HCT116 (cell line): ENCODE measurements around the gene HMG20A.

Experiments used
- EGR1 ChIP-seq: IDR thresholded peaks from 2 replicates; pipeline ENCODE4 v1.6.1; 2012; ENCODE audit warnings: low read depth
- ELF1 ChIP-seq: IDR thresholded peaks from 2 replicates; pipeline ENCODE4 v1.6.1; 2012; ENCODE audit warnings: low read depth, borderline replicate concordance
- EZH2 ChIP-seq: fragments of 200-600 bp; sonication (generic); IDR thresholded peaks from 2 replicates; pipeline ENCODE4 v1.6.1; 2017; ENCODE audit warnings: antibody characterized with exemption, mixed run types
- EZH2phosphoT487 ChIP-seq: fragments of 200-600 bp; IDR thresholded peaks from 2 replicates; pipeline ENCODE4 v1.6.1; 2018; ENCODE audit warnings: antibody characterized with exemption, borderline replicate concordance
- FOSL1 ChIP-seq: IDR thresholded peaks from 2 replicates; pipeline ENCODE4 v1.6.1; 2012; ENCODE audit warnings: low read depth
- POLR2A ChIP-seq: IDR thresholded peaks from 2 replicates; pipeline ENCODE4 v1.7.0; 2011; ENCODE audit warnings: borderline replicate concordance; ENCODE audit not compliant: insufficient read depth, insufficient read length; ENCODE audit errors: extremely low read depth
- POLR2AphosphoS5 ChIP-seq: IDR thresholded peaks from 2 replicates; pipeline ENCODE4 v1.6.1; 2011; ENCODE audit warnings: mild to moderate bottlenecking, low read depth, low read length, moderate library complexity
- SP1 ChIP-seq: IDR thresholded peaks from 2 replicates; pipeline ENCODE4 v1.6.1; 2012; ENCODE audit warnings: low read depth
- SRF ChIP-seq: IDR thresholded peaks from 2 replicates; pipeline ENCODE4 v1.6.1; 2012; ENCODE audit warnings: low read depth
- ZNF274 ChIP-seq: fragments of 200-500 bp; sonication (Bioruptor generic); IDR thresholded peaks from 2 replicates; pipeline ENCODE4 v1.6.1; 2014; ENCODE audit warnings: mild to moderate bottlenecking, low read depth, low read length, inconsistent platforms
- TF ChIP-seq, protein P1 (sequence below), 3 experiments: fragments of 200-600 bp in 1 of 3; sonication (generic) in 1 of 3; IDR thresholded peaks in 2 of 3; conservative IDR thresholded peaks in 1 of 3; 2 replicates each; pipeline ENCODE4 v1.5.1; 2012 to 2017; ENCODE audit warnings: low read depth in 2 of 3, low read length in 2 of 3, antibody characterized with exemption in 1 of 3, borderline replicate concordance in 1 of 3, control low read depth in 1 of 3, mild to moderate bottlenecking in 1 of 3, mixed read lengths in 1 of 3, mixed run types in 1 of 3, moderate library complexity in 1 of 3; ENCODE audit not compliant: insufficient read depth in 1 of 3
- TF ChIP-seq, protein P2 (sequence below): IDR thresholded peaks from 2 replicates; pipeline ENCODE4 v1.6.1; 2011; ENCODE audit warnings: mild to moderate bottlenecking, low read length, moderate library complexity; ENCODE audit not compliant: insufficient replicate concordance; ENCODE audit errors: extremely low read depth
- TF ChIP-seq, protein P3 (sequence below): IDR thresholded peaks from 2 replicates; pipeline ENCODE4 v1.6.1; 2012

DNA sequence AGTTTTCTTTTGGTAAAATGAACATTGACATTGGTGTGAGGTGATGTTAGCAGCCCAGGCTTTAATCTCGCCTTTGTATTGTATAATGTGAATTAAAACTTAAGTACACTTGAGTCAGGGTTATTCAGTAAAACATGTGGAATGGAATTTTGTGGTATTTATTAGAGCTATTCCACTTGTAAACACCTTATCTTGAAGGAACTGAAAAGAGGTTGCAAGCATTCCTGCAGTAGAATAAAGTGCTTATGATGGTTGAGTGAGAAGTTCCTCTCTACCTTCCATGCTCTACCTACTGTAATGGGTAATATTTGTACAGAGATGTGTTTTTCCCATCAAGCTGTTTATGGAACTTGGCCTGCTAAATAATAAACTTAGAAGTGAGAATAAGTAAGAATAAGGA, 36.1 kb downstream of the HMG20A start:
- TF ChIP-seq, protein P1, sequence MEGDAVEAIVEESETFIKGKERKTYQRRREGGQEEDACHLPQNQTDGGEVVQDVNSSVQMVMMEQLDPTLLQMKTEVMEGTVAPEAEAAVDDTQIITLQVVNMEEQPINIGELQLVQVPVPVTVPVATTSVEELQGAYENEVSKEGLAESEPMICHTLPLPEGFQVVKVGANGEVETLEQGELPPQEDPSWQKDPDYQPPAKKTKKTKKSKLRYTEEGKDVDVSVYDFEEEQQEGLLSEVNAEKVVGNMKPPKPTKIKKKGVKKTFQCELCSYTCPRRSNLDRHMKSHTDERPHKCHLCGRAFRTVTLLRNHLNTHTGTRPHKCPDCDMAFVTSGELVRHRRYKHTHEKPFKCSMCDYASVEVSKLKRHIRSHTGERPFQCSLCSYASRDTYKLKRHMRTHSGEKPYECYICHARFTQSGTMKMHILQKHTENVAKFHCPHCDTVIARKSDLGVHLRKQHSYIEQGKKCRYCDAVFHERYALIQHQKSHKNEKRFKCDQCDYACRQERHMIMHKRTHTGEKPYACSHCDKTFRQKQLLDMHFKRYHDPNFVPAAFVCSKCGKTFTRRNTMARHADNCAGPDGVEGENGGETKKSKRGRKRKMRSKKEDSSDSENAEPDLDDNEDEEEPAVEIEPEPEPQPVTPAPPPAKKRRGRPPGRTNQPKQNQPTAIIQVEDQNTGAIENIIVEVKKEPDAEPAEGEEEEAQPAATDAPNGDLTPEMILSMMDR (IDR thresholded peaks at IDR 0.05 in 2 of 3, conservative IDR thresholded peaks at IDR 0.05 in 1 of 3; ENCODE audit: borderline replicate concordance in 1 of 3, insufficient read depth in 1 of 3, low read depth in 2 of 3, low read length in 2 of 3), result no peak
- TF ChIP-seq POLR2AphosphoS5 (no peak), POLR2A (no peak), ELF1 (no peak), SRF (no peak), EZH2phosphoT487 (no peak), EZH2 (no peak), FOSL1 (no peak), ZNF274 (no peak), EGR1 (no peak), SP1 (no peak)
- TF ChIP-seq, protein P2, sequence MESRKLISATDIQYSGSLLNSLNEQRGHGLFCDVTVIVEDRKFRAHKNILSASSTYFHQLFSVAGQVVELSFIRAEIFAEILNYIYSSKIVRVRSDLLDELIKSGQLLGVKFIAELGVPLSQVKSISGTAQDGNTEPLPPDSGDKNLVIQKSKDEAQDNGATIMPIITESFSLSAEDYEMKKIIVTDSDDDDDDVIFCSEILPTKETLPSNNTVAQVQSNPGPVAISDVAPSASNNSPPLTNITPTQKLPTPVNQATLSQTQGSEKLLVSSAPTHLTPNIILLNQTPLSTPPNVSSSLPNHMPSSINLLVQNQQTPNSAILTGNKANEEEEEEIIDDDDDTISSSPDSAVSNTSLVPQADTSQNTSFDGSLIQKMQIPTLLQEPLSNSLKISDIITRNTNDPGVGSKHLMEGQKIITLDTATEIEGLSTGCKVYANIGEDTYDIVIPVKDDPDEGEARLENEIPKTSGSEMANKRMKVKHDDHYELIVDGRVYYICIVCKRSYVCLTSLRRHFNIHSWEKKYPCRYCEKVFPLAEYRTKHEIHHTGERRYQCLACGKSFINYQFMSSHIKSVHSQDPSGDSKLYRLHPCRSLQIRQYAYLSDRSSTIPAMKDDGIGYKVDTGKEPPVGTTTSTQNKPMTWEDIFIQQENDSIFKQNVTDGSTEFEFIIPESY, result no peak
- TF ChIP-seq, protein P3, sequence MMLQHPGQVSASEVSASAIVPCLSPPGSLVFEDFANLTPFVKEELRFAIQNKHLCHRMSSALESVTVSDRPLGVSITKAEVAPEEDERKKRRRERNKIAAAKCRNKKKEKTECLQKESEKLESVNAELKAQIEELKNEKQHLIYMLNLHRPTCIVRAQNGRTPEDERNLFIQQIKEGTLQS, result no peak
